Rectal smooth muscle tissue (tissue), 1 donor: ENCODE measurements around the gene CCR1.

Source experiments
- H3K27ac ChIP-seq: one replicate; pipeline ENCODE4 v1.7.0; 2013; ENCODE audit warnings: low read depth, low read length, inconsistent platforms
- H3K27me3 ChIP-seq: one replicate; pipeline ENCODE4 v1.7.0; 2013; ENCODE audit warnings: low read length; ENCODE audit not compliant: control insufficient read depth, insufficient read depth
- H3K36me3 ChIP-seq: one replicate; pipeline ENCODE4 v1.7.0; 2013; ENCODE audit warnings: low read length; ENCODE audit not compliant: control insufficient read depth, insufficient read depth
- H3K4me1 ChIP-seq: one replicate; pipeline ENCODE4 v1.7.0; 2013; ENCODE audit warnings: low read length; ENCODE audit not compliant: control insufficient read depth, insufficient read depth
- H3K4me3 ChIP-seq: one replicate; pipeline ENCODE4 v1.7.0; 2013; ENCODE audit warnings: low read length
- H3K9ac ChIP-seq: one replicate; pipeline ENCODE4 v1.7.0; 2013; ENCODE audit warnings: low read length

The CCR1 gene

DNA sequence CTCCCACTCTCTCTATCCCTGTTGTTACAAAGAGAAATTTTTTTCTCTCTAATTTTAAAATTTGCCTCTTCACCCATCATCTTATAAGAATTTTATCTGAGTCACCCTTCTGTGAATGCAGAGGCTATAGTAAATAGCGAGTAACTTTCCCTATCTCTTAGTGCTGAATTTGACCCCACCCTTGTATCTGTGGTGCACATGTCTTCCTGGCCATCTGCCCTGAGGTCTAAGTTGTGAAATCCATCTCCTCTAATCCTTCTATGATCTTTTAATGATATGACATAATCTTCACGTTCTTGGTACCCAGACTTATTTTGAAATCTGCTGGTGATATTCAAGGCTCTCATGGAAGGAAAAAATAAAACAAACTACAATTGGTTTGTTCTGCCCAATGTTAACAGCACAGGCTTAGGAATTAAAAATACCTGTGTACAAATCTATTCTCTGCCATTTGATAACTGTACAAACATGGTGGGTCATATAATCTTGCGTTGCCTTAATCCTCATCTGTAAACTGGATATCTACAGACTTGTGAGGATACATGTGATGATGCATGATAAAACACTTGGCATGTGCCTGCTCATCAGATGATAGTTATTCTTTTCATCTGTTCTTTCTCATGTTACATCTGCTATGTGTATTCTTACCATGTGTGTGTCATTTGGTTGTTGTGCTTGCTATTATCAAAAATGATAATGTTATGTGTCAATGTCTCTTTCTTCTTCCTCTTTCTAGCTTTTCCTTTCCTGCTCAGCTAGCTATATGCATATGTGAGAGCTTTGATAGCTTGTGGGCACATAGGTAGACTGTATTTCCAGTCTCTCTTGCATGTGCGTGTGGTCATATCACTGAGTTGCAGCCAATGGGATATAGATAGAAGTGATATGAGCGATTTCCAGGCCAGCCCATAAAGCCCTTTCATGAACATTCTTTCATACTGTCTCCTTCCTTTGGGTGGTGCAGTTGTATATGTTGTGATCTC is 20.4 kb upstream of the CCR1 start:
- Histone ChIP-seq H3K36me3 (no peaks in the 10 kb centered on the region), H3K4me1 (no peaks in the 10 kb centered on the region), H3K27me3 (no peaks in the 10 kb centered on the region), H3K9ac (no peak overlapping the region), H3K27ac (no peak overlapping the region), H3K4me3 (no peak overlapping the region)

DNA sequence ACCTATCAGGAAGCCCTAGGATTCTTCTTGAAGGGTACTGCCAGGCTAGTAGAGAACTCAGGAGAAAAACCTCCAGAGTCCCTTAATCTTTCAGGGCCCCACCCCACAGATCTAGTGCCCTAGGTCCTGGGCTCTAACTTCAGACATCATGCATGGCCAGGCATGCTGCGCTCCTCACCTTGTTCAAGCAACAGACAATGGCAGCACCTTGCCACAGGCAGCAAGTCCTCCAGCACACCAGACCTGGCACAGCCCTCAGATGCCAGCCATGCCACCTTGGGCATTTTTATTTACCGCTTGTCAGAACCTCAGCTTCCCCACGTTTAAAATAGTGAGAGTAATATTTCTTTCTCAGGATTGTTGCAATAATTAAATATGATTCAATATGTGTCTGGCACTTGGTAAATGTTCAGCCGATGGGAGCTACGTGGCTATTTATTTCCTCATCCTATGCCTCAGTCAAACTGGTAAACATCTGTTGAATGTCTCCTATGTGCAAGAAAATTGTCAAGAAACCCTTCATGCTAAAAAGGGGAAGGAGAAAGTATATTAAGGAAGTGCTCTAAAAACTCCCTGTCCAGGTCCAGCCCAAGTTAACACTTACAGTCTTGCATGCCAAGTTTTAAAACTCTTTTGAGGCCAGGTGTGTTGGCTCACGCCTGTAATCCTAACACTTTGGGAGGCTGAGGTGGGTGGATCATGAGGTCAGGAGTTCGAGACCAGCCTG is 14.5 kb upstream of the CCR1 start:
- Histone ChIP-seq H3K9ac (no peak overlapping the region), H3K27ac (no peak overlapping the region), H3K27me3 (no peaks in the 10 kb centered on the region), H3K4me1 (no peaks in the 10 kb centered on the region), H3K4me3 (no peak overlapping the region), H3K36me3 (no peaks in the 10 kb centered on the region)

- no peaks in the 10 kb centered on the region for H3K27me3 ChIP-seq
- H3K36me3 ChIP-seq: no peaks in the 10 kb centered on the region
- no peaks in the 10 kb centered on the region for H3K4me1 ChIP-seq
- H3K9ac ChIP-seq: no peak overlapping the region
- H3K27ac ChIP-seq: no peak overlapping the region
- no peak overlapping the region for H3K4me3 ChIP-seq
Observed at GRCh38 chr3:46221938-46222337, 13.8 kb upstream of the CCR1 start.

DNA sequence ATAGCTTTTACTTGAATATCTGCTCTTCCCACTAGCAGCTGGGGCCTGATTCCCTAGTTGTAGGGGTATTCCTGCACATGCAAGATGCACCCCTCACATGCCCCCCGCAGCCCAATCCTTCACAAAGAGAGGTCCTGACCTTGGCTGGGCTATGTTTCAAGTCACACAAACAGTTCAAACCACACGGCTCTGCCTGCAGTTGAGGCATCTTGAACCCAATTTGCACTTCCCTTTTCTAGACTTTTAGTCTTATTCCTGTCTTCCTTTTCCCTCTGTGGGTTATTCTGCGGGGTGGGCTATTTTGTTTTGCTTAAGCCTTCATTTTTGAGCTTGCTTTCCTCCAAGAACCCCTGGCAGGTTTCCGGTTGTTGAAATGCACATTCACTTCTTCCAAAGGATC is 13.3 kb upstream of the CCR1 start:
- Histone ChIP-seq H3K27ac (no peak overlapping the region), H3K36me3 (no peaks in the 10 kb centered on the region), H3K4me3 (no peak overlapping the region), H3K27me3 (no peaks in the 10 kb centered on the region), H3K9ac (no peak overlapping the region), H3K4me1 (no peaks in the 10 kb centered on the region)

GRCh38 chr3:46218196-46218709 is 10.1 kb upstream of the CCR1 start:
- Histone ChIP-seq H3K4me1 (no peaks in the 10 kb centered on the region), H3K9ac (no peak overlapping the region), H3K27ac (no peak overlapping the region), H3K36me3 (no peaks in the 10 kb centered on the region), H3K27me3 (no peaks in the 10 kb centered on the region), H3K4me3 (no peak overlapping the region)

DNA sequence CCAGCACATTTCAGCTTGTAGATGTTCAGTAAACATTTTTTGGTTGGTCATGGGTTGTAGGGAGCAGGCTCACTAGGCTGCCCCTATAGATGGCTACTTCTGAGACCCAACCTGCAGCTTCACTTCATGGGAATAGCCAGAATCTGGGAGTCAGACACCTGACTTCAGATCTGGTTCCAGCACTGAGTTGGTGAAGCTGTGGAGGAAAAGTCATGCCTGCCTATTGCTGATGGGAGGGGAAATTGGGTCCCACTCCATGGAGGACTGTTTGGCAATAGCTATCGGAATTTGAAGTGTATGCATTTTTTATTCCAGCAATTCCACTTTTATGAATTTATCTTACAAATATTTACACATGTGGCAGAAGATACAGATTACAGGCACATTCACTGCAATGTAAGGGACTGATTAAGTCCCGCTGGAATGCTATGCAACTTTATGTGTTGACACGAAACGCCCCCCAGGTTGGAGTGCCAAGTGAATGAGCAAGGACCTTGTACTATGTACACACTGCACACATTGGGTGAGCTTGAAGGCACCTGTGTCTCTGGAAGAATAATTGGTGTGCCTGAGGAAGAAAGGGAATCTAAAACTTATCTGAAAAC is 7.8 kb upstream of the CCR1 start:
- Histone ChIP-seq H3K27me3 (no peaks in the 10 kb centered on the region), H3K4me3 (no peak overlapping the region), H3K27ac (no peak overlapping the region), H3K4me1 (no peaks in the 10 kb centered on the region), H3K9ac (no peak overlapping the region), H3K36me3 (no peaks in the 10 kb centered on the region)

DNA sequence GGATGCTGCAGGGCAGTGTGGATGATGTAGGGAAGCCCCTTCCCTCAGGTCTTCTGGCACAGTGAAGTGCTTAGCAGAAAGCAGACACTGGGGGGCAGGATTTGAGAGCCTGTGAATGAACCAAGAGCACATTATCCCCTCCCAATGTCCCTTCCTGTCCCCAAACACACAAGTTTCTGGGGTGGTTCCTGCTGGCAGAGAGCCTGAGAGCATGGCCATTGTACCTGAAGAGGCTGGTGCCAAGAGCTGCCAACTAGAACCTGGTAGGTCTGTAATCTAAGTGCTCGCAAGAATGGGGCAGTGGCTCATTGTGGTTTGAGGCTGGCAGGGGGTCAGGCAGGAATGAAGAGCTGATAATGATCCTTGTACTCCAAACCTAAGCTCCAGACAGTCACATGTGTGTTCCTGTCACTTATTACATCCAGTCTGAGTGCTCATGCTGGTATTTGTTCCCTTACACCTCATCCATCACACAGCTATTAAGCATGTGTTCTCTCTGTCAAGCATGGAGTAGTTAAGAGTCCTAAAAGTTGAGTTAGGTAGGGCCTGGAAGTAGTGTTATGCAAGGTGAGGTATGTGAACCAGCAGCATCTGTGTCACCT is 6.7 kb upstream of the CCR1 start:
- no peak overlapping the region for H3K27ac ChIP-seq
- H3K36me3 ChIP-seq: no peaks in the 10 kb centered on the region
- H3K4me1 ChIP-seq: no peaks in the 10 kb centered on the region
- H3K4me3 ChIP-seq: no peak overlapping the region
- no peaks in the 10 kb centered on the region for H3K27me3 ChIP-seq
- no peak overlapping the region for H3K9ac ChIP-seq

GRCh38 chr3:46213201-46213600 is 5.1 kb upstream of the CCR1 start:
- H3K27me3 ChIP-seq: no peaks in the 10 kb centered on the region
- no peak overlapping the region for H3K27ac ChIP-seq
- H3K9ac ChIP-seq: no peak overlapping the region
- no peak overlapping the region for H3K4me3 ChIP-seq
- H3K4me1 ChIP-seq: no peaks in the 10 kb centered on the region
- no peaks in the 10 kb centered on the region for H3K36me3 ChIP-seq

- Histone ChIP-seq H3K27ac (no peak overlapping the region), H3K4me1 (no peaks in the 10 kb centered on the region), H3K9ac (no peak overlapping the region), H3K36me3 (no peaks in the 10 kb centered on the region), H3K4me3 (no peak overlapping the region), H3K27me3 (no peaks in the 10 kb centered on the region)
Observed at GRCh38 chr3:46212101-46212500, 4.0 kb upstream of the CCR1 start.

DNA sequence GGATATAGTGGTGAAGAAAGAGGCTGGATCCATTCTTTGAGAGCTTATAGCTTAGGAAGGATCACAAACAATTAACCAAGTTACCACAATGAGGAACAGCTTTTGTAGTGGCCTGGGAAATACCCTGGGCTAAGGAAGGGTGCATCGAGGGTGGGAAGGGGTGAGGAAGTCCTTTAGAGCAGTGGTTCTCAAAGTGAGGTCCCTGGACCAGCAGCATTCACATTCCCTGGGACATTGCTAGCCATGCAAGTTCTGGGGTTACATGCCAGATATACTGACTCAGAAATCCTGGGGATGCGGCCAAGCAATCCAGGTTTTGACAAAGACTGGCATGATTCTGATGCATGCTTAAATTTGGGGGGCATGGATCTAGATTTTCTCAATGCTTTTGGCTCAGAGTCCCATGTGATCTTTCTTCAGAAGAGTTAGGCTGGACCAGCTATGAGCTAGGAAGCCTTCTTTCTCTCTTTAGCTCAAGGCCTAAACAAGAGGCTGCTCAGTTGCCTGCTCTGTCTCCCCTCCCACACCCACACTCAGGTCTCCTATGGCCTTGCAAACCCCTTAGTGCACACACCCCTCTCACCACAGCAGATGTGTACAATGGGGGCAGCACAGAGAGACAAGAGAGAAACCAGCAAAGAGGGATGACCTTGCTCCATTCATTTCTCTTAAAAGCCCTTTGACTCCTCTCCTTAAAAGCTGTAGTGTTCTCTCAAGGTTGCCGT is 1.8 kb upstream of the CCR1 start:
- Histone ChIP-seq H3K27me3 (no peaks in the 10 kb centered on the region), H3K9ac (no peak overlapping the region), H3K27ac (no peak overlapping the region), H3K36me3 (no peaks in the 10 kb centered on the region), H3K4me1 (no peaks in the 10 kb centered on the region), H3K4me3 (no peak overlapping the region)

DNA sequence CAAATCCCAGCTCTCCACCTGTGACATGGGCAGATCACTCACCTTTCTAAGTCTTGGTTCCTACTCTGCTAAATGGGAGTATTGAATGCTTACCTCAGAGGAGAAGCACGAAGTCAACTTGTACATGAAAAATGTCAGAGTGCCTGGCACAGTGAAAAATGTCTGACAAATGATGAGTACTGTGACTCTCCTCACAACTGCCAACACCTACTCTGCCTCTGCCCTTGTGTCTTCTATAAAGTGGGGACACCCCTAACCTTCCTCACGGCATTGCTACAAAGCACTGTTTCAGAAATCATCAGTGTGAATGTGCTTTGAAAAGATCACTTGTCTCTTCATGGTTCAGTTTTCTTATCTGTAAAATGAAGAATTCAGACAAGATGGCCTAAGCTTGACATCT is 940 bp upstream of the CCR1 start:
- Histone ChIP-seq H3K9ac (no peak overlapping the region), H3K27me3 (no peaks in the 10 kb centered on the region), H3K27ac (no peak overlapping the region), H3K4me3 (no peak overlapping the region), H3K36me3 (no peaks in the 10 kb centered on the region), H3K4me1 (no peaks in the 10 kb centered on the region)
